WTC11 (cell line): ENCODE measurements around the gene HSPA4. TPM values are rescaled to one million over a fixed set of nuclear protein-coding genes. Genes with fewer than 3 reads are reported as not detected.

ENCODE experiments used
- ATAC-seq: fragments of 200-7000 bp; cut with Tn5 transposase; 2 replicates; pipeline ENCODE4 v1.10.0; 2021; ENCODE audit warnings: mild to moderate bottlenecking, moderate library complexity
- CTCF ChIA-PET: fragments of 300-600 bp; sonication (Branson Sonifier 250); formaldehyde crosslinking; loops from one replicate; lab custom pipeline; 2021; ENCODE audit warnings: antibody characterized with exemption; lab: Charles Lee
- POLR2A ChIA-PET: fragments of 350-600 bp; sonication (Branson Sonifier 250); formaldehyde crosslinking; loops from one replicate; lab custom pipeline; 2021; ENCODE audit warnings: antibody characterized with exemption; lab: Charles Lee
- DNase-seq: peaks from one replicate; pipeline ENCODE4 v3.0.0; 2021; ENCODE audit warnings: low spot score
- H3K27ac Mint-ChIP-seq: 2 replicates; pipeline ENCODE4 v1.8.0; 2021; ENCODE audit warnings: mixed read lengths
- H3K27me3 Mint-ChIP-seq: 2 replicates; pipeline ENCODE4 v1.8.0; 2021; ENCODE audit warnings: low read depth, mild to moderate bottlenecking, moderate library complexity, mixed read lengths
- H3K36me3 Mint-ChIP-seq: 2 replicates; pipeline ENCODE4 v1.8.0; 2021; ENCODE audit warnings: mixed read lengths
- H3K4me1 Mint-ChIP-seq: 2 replicates; pipeline ENCODE4 v1.8.0; 2022; ENCODE audit warnings: mixed read lengths
- H3K4me3 Mint-ChIP-seq: 2 replicates; pipeline ENCODE4 v1.8.0; 2021; ENCODE audit warnings: mild to moderate bottlenecking, moderate library complexity, mixed read lengths
- H3K9me3 Mint-ChIP-seq: 2 replicates; pipeline ENCODE4 v1.8.0; 2021; ENCODE audit warnings: mixed read lengths
- AFF4 ChIP-seq: sonication (generic); formaldehyde crosslinking; IDR thresholded peaks from 2 replicates; pipeline ENCODE4 v1.8.1; 2023; ENCODE audit warnings: mild to moderate bottlenecking, missing genetic modification reagents, borderline replicate concordance
- ATF2 ChIP-seq: sonication (generic); formaldehyde crosslinking; IDR thresholded peaks from 2 replicates; pipeline ENCODE4 v1.8.1; 2022; ENCODE audit warnings: low read depth, missing genetic modification reagents, borderline replicate concordance
- ATF3 ChIP-seq: sonication (generic); formaldehyde crosslinking; conservative IDR thresholded peaks from 2 replicates; pipeline ENCODE4 v1.8.1; 2022; ENCODE audit warnings: mild to moderate bottlenecking, missing genetic modification reagents
- ATF6 ChIP-seq: sonication (generic); formaldehyde crosslinking; IDR thresholded peaks from 2 replicates; pipeline ENCODE4 v1.8.1; 2023; ENCODE audit warnings: mild to moderate bottlenecking, missing genetic modification reagents
- ELF4 ChIP-seq: sonication (generic); formaldehyde crosslinking; IDR thresholded peaks from 2 replicates; pipeline ENCODE4 v1.8.1; 2022; ENCODE audit warnings: low read depth, mild to moderate bottlenecking, moderate library complexity, missing genetic modification reagents
- FOXP4 ChIP-seq: sonication (generic); formaldehyde crosslinking; IDR thresholded peaks from 2 replicates; pipeline ENCODE4 v1.8.0; 2022; ENCODE audit warnings: mild to moderate bottlenecking, missing genetic modification reagents
- GTF2I ChIP-seq: fragments of 250-450 bp; sonication (Bioruptor Pico); conservative IDR thresholded peaks from 2 replicates; pipeline ENCODE4 v1.4.0; 2021; ENCODE audit warnings: mild to moderate bottlenecking
- IRF1 ChIP-seq: sonication (generic); formaldehyde crosslinking; IDR thresholded peaks from 2 replicates; pipeline ENCODE4 v1.8.0; 2023; ENCODE audit warnings: missing genetic modification reagents
- IRF2 ChIP-seq: sonication (generic); formaldehyde crosslinking; IDR thresholded peaks from 2 replicates; pipeline ENCODE4 v1.8.0; 2022; ENCODE audit warnings: low read depth, missing genetic modification reagents, borderline replicate concordance
- MAX ChIP-seq: sonication (generic); formaldehyde crosslinking; IDR thresholded peaks from 2 replicates; pipeline ENCODE4 v1.8.0; 2022; ENCODE audit warnings: mild to moderate bottlenecking, missing genetic modification reagents
- NFYB ChIP-seq: sonication (generic); formaldehyde crosslinking; conservative IDR thresholded peaks from 2 replicates; pipeline ENCODE4 v1.8.0; 2022; ENCODE audit warnings: low read depth, missing genetic modification reagents
- NR2C2 ChIP-seq: sonication (generic); formaldehyde crosslinking; IDR thresholded peaks from 2 replicates; pipeline ENCODE4 v1.8.0; 2022; ENCODE audit warnings: mild to moderate bottlenecking, missing genetic modification reagents
- NR3C1 ChIP-seq: sonication (generic); formaldehyde crosslinking; conservative IDR thresholded peaks from 2 replicates; pipeline ENCODE4 v1.8.1; 2023; ENCODE audit warnings: low read depth, mild to moderate bottlenecking, missing genetic modification reagents
- OVOL2 ChIP-seq: fragments of 250-450 bp; sonication (Bioruptor Pico); IDR thresholded peaks from 2 replicates; pipeline ENCODE4 v1.9.0; 2021; ENCODE audit warnings: mild to moderate bottlenecking, borderline replicate concordance
- RELA ChIP-seq: sonication (generic); formaldehyde crosslinking; IDR thresholded peaks from 2 replicates; pipeline ENCODE4 v1.8.1; 2022; ENCODE audit warnings: missing genetic modification reagents, mild to moderate bottlenecking, borderline replicate concordance
- RORB ChIP-seq: fragments of 250-450 bp; sonication (Bioruptor Pico); IDR thresholded peaks from 2 replicates; pipeline ENCODE4 v1.9.0; 2021; ENCODE audit warnings: mild to moderate bottlenecking
- TEAD4 ChIP-seq: sonication (generic); formaldehyde crosslinking; IDR thresholded peaks from 2 replicates; pipeline ENCODE4 v1.8.0; 2022; ENCODE audit warnings: mild to moderate bottlenecking, missing genetic modification reagents
- TP53 ChIP-seq: sonication (generic); formaldehyde crosslinking; IDR thresholded peaks from 2 replicates; pipeline ENCODE4 v1.8.1; 2023; ENCODE audit warnings: mild to moderate bottlenecking, missing genetic modification reagents
- USF1 ChIP-seq: sonication (generic); formaldehyde crosslinking; IDR thresholded peaks from 2 replicates; pipeline ENCODE4 v1.8.0; 2022; ENCODE audit warnings: mild to moderate bottlenecking, missing genetic modification reagents
- ZNF263 ChIP-seq: sonication (generic); formaldehyde crosslinking; IDR thresholded peaks from 2 replicates; pipeline ENCODE4 v1.8.1; 2022; ENCODE audit warnings: low read depth, mild to moderate bottlenecking, moderate library complexity, missing genetic modification reagents
- ZNF671 ChIP-seq: fragments of 250-450 bp; sonication (Bioruptor Pico); IDR thresholded peaks from 2 replicates; pipeline ENCODE4 v1.8.0; 2021; ENCODE audit warnings: mild to moderate bottlenecking
- total RNA-seq: library from RNA; stranded (reverse); gene quantifications from 3 replicates; pipeline ENCODE4 v1.2.3, GENCODE V29; 2021

The HSPA4 gene
- total RNA-seq, 1 experiment from 2014 or later: 363 TPM

- peaks cover 12% of the 10 kb centered on the region for H3K36me3 Mint-ChIP-seq
- DNase-seq (peak; percentile 43), ATAC-seq (no peak)
- peaks cover 53% of the 10 kb centered on the region for H3K4me1 Mint-ChIP-seq
- peak overlapping the region; percentile 89 for H3K4me3 Mint-ChIP-seq
- no peaks in the 10 kb centered on the region for H3K27me3 Mint-ChIP-seq
- ChIA-PET CTCF (interaction anchor here (1.0 to 1.5 kb wide), 3 partner anchors 90 to 944 kb away, joined by 3 to 4 read pairs (median 4); no protein-coding TSS in a partner anchor), POLR2A (interaction anchor here (0.5 to 2.2 kb wide), 15 partner anchors 9 to 229 kb away, joined by 3 to 22 read pairs (median 5); partner anchors contain the start of gene AFF4)
- peak overlapping the region; percentile 93 for H3K27ac Mint-ChIP-seq
- peaks cover 8% of the 10 kb centered on the region for H3K9me3 Mint-ChIP-seq
- TF ChIP-seq USF1 (CRISPR knock-in tag) (no peak; the same call in 1 of the 2 replicates), OVOL2 (CRISPR knock-in tag) (no peak), TP53 (CRISPR knock-in tag) (0 out of 2 replicates have a peak, but pooled peaks have one; percentile 42), GTF2I (CRISPR knock-in tag) (no peak), ATF2 (CRISPR knock-in tag) (no peak), NR3C1 (CRISPR knock-in tag) (no peak), ATF3 (no peak), MAX (CRISPR knock-in tag) (no peak; the same call in none of the 2 replicates), RELA (no peak), NR2C2 (CRISPR knock-in tag) (no peak), TEAD4 (CRISPR knock-in tag) (0 out of 2 replicates have a peak, but pooled peaks have one; percentile 15), ATF6 (CRISPR knock-in tag) (no peak), AFF4 (CRISPR knock-in tag) (no peak), ZNF671 (CRISPR knock-in tag) (no peak), IRF1 (CRISPR knock-in tag) (no peak; the same call in 1 of the 2 replicates), IRF2 (no peak), ELF4 (CRISPR knock-in tag) (no peak), RORB (no peak), FOXP4 (CRISPR knock-in tag) (no peak), NFYB (no peak), ZNF263 (no peak)
Measured at GRCh38 chr5:133052317-133053175, 733 bp downstream of the HSPA4 start.
